ENCODE measurements around the gene CCDC121.

GRCh38 chr2:27584597-27584996 lies 44.2 kb downstream of the CCDC121 start:
- TF ChIP-seq CTCF (IDR thresholded peaks at IDR 0.05) (no peak), ZFX (IDR thresholded peaks at IDR 0.05; ENCODE audit: borderline replicate concordance) (no peak)
